ENCODE results near the gene CEMIP2. TPM values are rescaled to one million over a fixed set of nuclear protein-coding genes. Genes with fewer than 3 reads are reported as not detected.

Gene CEMIP2
- total RNA-seq, 1 experiment from 2014 or later, result 14.8 TPM

DNA sequence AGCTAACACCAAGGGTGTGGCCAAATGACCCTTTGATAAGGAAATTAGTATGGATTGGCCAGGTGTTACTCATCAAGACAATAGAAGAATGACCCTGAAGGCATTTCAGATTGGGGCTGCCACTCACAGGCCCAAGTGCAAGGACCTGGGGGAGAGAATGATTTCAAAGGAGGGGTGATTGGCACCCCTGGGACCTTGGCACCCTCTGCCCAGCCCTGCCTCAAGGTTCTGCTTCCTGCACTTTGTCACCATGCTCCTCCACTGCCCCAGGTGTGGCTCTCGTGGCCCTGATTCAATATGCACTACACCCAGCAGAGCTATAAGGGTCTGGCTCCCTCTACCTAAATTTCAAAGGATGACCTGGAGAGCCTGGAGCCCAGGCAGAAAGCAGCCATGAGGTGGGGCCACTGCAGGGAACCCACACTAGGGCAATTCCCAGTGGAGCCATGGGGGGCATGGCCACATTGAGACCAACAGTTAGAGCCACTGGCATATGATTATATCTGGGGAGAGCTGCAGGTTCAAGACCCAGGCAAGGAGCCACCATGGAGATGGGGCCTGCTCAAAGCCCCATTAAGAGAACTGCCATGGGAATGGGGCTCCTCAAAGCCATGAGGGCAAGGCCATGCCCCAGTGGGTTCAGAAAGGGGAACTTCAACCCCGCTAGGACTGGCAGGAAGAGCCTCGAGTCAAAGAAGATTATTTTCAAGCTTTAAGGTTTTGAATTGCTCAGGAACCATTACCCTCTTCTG is 93.0 kb downstream of the CEMIP2 start:
- no peaks in the 10 kb centered on the region for H3K36me3 ChIP-seq (ENCODE audit: control insufficient read depth, insufficient read depth, low read length)
- no peak for TF ChIP-seq POLR2AphosphoS5 (IDR thresholded peaks at IDR 0.05; ENCODE audit: low read depth, low read length)
- TF ChIP-seq TCF7L2 (IDR thresholded peaks at IDR 0.05; ENCODE audit: low read depth, low read length), result no peak
- TF ChIP-seq, protein P1, sequence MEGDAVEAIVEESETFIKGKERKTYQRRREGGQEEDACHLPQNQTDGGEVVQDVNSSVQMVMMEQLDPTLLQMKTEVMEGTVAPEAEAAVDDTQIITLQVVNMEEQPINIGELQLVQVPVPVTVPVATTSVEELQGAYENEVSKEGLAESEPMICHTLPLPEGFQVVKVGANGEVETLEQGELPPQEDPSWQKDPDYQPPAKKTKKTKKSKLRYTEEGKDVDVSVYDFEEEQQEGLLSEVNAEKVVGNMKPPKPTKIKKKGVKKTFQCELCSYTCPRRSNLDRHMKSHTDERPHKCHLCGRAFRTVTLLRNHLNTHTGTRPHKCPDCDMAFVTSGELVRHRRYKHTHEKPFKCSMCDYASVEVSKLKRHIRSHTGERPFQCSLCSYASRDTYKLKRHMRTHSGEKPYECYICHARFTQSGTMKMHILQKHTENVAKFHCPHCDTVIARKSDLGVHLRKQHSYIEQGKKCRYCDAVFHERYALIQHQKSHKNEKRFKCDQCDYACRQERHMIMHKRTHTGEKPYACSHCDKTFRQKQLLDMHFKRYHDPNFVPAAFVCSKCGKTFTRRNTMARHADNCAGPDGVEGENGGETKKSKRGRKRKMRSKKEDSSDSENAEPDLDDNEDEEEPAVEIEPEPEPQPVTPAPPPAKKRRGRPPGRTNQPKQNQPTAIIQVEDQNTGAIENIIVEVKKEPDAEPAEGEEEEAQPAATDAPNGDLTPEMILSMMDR (IDR thresholded peaks at IDR 0.05), result no peak
- TF ChIP-seq, protein P2, sequence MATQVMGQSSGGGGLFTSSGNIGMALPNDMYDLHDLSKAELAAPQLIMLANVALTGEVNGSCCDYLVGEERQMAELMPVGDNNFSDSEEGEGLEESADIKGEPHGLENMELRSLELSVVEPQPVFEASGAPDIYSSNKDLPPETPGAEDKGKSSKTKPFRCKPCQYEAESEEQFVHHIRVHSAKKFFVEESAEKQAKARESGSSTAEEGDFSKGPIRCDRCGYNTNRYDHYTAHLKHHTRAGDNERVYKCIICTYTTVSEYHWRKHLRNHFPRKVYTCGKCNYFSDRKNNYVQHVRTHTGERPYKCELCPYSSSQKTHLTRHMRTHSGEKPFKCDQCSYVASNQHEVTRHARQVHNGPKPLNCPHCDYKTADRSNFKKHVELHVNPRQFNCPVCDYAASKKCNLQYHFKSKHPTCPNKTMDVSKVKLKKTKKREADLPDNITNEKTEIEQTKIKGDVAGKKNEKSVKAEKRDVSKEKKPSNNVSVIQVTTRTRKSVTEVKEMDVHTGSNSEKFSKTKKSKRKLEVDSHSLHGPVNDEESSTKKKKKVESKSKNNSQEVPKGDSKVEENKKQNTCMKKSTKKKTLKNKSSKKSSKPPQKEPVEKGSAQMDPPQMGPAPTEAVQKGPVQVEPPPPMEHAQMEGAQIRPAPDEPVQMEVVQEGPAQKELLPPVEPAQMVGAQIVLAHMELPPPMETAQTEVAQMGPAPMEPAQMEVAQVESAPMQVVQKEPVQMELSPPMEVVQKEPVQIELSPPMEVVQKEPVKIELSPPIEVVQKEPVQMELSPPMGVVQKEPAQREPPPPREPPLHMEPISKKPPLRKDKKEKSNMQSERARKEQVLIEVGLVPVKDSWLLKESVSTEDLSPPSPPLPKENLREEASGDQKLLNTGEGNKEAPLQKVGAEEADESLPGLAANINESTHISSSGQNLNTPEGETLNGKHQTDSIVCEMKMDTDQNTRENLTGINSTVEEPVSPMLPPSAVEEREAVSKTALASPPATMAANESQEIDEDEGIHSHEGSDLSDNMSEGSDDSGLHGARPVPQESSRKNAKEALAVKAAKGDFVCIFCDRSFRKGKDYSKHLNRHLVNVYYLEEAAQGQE (IDR thresholded peaks at IDR 0.05; ENCODE audit: insufficient read depth in 1 of 2, low read depth in 2 of 2, low read length in 1 of 2), result no peak
- no peak for TF ChIP-seq SIN3A (IDR thresholded peaks at IDR 0.05; ENCODE audit: borderline replicate concordance, insufficient read depth, low read depth, low read length)
- intact Hi-C loops (cut with micrococcal nuclease; ENCODE audit: unreplicated experiment) (no loop called here), in situ Hi-C loops (cut with HindIII; ENCODE audit: low pct_unique_long_range_greater_than_20kb, low sequenced_read_pairs) (no loop called here)
- H3K9me3 ChIP-seq (ENCODE audit: control insufficient read depth, insufficient read depth, low read depth, low read length), result no peaks in the 10 kb centered on the region
- ATAC-seq (no peak), DNase-seq (ENCODE audit: low read depth, low spot score) (no peak)
- H3K4me1 ChIP-seq (ENCODE audit: control insufficient read depth, insufficient read depth, low read length), result no peaks in the 10 kb centered on the region
- H3K27me3 ChIP-seq (ENCODE audit: control insufficient read depth, insufficient read depth, low read length), result no peaks in the 10 kb centered on the region
- ChIA-PET CTCF (no interaction called here), POLR2A (no interaction called here)
- no TSS peak for BruUV-seq (replicated peaks)
- no peak overlapping the region for H3K27ac ChIP-seq (ENCODE audit: low read length)
- no peak overlapping the region for H3K4me3 ChIP-seq (ENCODE audit: low read depth in 2 of 2, low read length in 2 of 2)

DNA sequence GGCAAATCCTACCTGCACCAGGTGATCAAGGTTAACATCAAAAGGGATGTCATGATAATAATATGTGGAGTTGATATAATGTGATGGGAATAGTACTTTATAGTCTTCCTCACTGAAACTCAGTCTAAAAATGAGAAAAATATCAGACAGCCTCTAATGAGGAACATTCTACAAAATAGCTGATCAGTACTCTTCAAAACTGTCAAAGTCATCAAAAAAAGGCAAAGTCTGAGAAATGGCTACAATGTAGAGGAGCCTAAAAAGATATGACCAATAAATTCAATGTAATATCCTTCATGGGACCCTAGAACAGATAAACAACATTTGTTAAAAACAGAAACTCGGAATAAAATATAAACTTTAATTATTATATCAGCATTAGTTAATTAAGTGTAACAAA is 95.7 kb downstream of the CEMIP2 start:
- no peaks in the 10 kb centered on the region for H3K36me3 ChIP-seq (ENCODE audit: control insufficient read depth, insufficient read depth, low read length)
- TF ChIP-seq SIN3A (IDR thresholded peaks at IDR 0.05; ENCODE audit: borderline replicate concordance, insufficient read depth, low read depth, low read length), result no peak
- TF ChIP-seq POLR2AphosphoS5 (IDR thresholded peaks at IDR 0.05; ENCODE audit: low read depth, low read length), result no peak
- no peak for TF ChIP-seq TCF7L2 (IDR thresholded peaks at IDR 0.05; ENCODE audit: low read depth, low read length)
- TF ChIP-seq, protein P1 (IDR thresholded peaks at IDR 0.05), result no peak
- TF ChIP-seq, protein P2 (IDR thresholded peaks at IDR 0.05; ENCODE audit: insufficient read depth in 1 of 2, low read depth in 2 of 2, low read length in 1 of 2), result no peak
- ChIA-PET CTCF (no interaction called here), POLR2A (no interaction called here)
- H3K4me1 ChIP-seq (ENCODE audit: control insufficient read depth, insufficient read depth, low read length), result no peaks in the 10 kb centered on the region
- no peak for ATAC-seq
- no peaks in the 10 kb centered on the region for H3K9me3 ChIP-seq (ENCODE audit: control insufficient read depth, insufficient read depth, low read depth, low read length)
- H3K27me3 ChIP-seq (ENCODE audit: control insufficient read depth, insufficient read depth, low read length), result no peaks in the 10 kb centered on the region
- no TSS peak for BruUV-seq (replicated peaks)
- DNase-seq (ENCODE audit: low read depth, low spot score), result no peak
- H3K4me3 ChIP-seq (ENCODE audit: low read depth in 2 of 2, low read length in 2 of 2), result no peak overlapping the region
- intact Hi-C loops (cut with micrococcal nuclease; ENCODE audit: unreplicated experiment) (no loop called here), in situ Hi-C loops (cut with HindIII; ENCODE audit: low pct_unique_long_range_greater_than_20kb, low sequenced_read_pairs) (no loop called here)
- no peak overlapping the region for H3K27ac ChIP-seq (ENCODE audit: low read length)

All from Panc1 (cell line).